ENCODE measurements around the gene GH2.

GH2 gene

GRCh38 chr17:63842173-63842539 lies 39.6 kb downstream of the GH2 start:
- peaks cover 30% of the 10 kb centered on the region for H3K4me1 ChIP-seq (ENCODE audit: insufficient read depth, poor library complexity, severe bottlenecking)
- DNase-seq (ENCODE audit: low spot score): no peak
- TF ChIP-seq CTCF (IDR thresholded peaks at IDR 0.05; ENCODE audit: poor library complexity, severe bottlenecking): no peak
- H3K27ac ChIP-seq (ENCODE audit: poor library complexity, severe bottlenecking): peak overlapping the region; percentile 69
- H3K36me3 ChIP-seq (ENCODE audit: low read depth): no peaks in the 10 kb centered on the region
- no peaks in the 10 kb centered on the region for H3K9me3 ChIP-seq (ENCODE audit: severe bottlenecking)
- H3K4me3 ChIP-seq (ENCODE audit: severe bottlenecking): peak overlapping the region; percentile 95
- no peaks in the 10 kb centered on the region for H3K27me3 ChIP-seq (ENCODE audit: insufficient read depth, poor library complexity, severe bottlenecking)
- peak; percentile 3; the same call in 2 of the 3 replicates for ATAC-seq (ENCODE audit: low read depth)

GRCh38 chr17:63841350-63842172 lies 40.2 kb downstream of the GH2 start:
- Histone ChIP-seq H3K9me3 (ENCODE audit: severe bottlenecking) (no peaks in the 10 kb centered on the region), H3K4me3 (ENCODE audit: severe bottlenecking) (peak overlapping the region; percentile 95), H3K36me3 (ENCODE audit: low read depth) (peaks cover 5% of the 10 kb centered on the region), H3K4me1 (ENCODE audit: insufficient read depth, poor library complexity, severe bottlenecking) (peaks cover 30% of the 10 kb centered on the region), H3K27me3 (ENCODE audit: insufficient read depth, poor library complexity, severe bottlenecking) (no peaks in the 10 kb centered on the region), H3K27ac (ENCODE audit: poor library complexity, severe bottlenecking) (peak overlapping the region; percentile 69)
- no peak for TF ChIP-seq CTCF (IDR thresholded peaks at IDR 0.05; ENCODE audit: poor library complexity, severe bottlenecking)
- ATAC-seq (ENCODE audit: low read depth) (peak; percentile 26), DNase-seq (ENCODE audit: low spot score) (no peak)

DNA sequence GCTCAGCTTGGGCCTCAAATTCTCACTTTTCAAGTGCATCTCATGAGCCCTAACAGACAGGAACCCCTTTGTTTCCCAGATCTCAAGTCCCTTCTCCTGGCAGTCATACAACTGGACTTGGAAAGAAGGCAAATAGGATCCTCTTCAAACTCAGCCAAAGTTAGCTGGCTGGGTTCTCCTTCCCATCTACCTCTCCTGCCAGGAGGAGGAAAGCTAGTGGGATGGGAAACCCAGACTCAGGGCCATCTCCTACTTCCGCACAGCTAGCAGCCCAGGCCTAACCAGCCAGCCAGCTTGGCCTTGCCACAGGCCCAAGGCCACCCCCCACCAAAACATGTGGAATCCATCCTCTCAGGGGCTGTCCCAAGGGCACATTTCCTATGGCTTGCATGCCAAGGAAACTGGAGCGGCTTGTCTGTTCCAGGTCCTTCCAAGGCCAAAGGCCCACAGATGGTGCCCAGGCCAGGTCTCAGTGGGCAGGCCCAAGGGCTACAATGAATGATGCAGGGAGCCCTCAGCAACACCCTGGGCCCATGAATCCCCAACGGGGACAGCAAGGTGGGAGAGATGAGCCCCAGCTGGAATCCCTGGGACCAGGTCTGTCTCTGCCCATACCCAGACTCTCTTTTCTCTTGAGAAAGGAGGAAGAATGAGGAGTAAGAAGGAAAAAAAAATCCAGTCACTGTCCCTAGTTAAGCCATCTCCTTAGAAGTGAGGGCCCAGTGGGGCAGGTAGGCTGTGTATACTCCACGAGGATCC lies 41.0 kb downstream of the GH2 start:
- Histone ChIP-seq H3K27me3 (ENCODE audit: insufficient read depth, poor library complexity, severe bottlenecking) (no peaks in the 10 kb centered on the region), H3K9me3 (ENCODE audit: severe bottlenecking) (no peaks in the 10 kb centered on the region), H3K4me1 (ENCODE audit: insufficient read depth, poor library complexity, severe bottlenecking) (peaks cover 30% of the 10 kb centered on the region), H3K27ac (ENCODE audit: poor library complexity, severe bottlenecking) (peak overlapping the region; percentile 69), H3K36me3 (ENCODE audit: low read depth) (peaks cover 12% of the 10 kb centered on the region), H3K4me3 (ENCODE audit: severe bottlenecking) (peak overlapping the region; percentile 95)
- ATAC-seq (ENCODE audit: low read depth) (no peak), DNase-seq (ENCODE audit: low spot score) (no peak)
- TF ChIP-seq CTCF (IDR thresholded peaks at IDR 0.05; ENCODE audit: poor library complexity, severe bottlenecking): no peak

- Histone ChIP-seq H3K9me3 (ENCODE audit: severe bottlenecking) (no peaks in the 10 kb centered on the region), H3K4me1 (ENCODE audit: insufficient read depth, poor library complexity, severe bottlenecking) (peaks cover 30% of the 10 kb centered on the region), H3K4me3 (ENCODE audit: severe bottlenecking) (no peak overlapping the region), H3K27me3 (ENCODE audit: insufficient read depth, poor library complexity, severe bottlenecking) (no peaks in the 10 kb centered on the region), H3K36me3 (ENCODE audit: low read depth) (peaks cover 32% of the 10 kb centered on the region), H3K27ac (ENCODE audit: poor library complexity, severe bottlenecking) (peak overlapping the region; percentile 69)
- no peak for TF ChIP-seq CTCF (IDR thresholded peaks at IDR 0.05; ENCODE audit: poor library complexity, severe bottlenecking)
- peak; percentile 82 for DNase-seq (ENCODE audit: low spot score)
- ATAC-seq (ENCODE audit: low read depth): peak; percentile 11; the same call in 1 of the 3 replicates
Measured at GRCh38 chr17:63838631-63839171, 43.0 kb downstream of the GH2 start.

Measured in RWPE2 (cell line).